Lower leg skin (tissue), 3 donors: ENCODE data around the gene MEOX1.

Experiments used
- POLR2A ChIP-seq, 2 donors: fragments of 450-650 bp; IDR thresholded peaks; one replicate each; pipeline ENCODE4 v1.6.1; 2016 to 2017; ENCODE audit warnings: antibody characterized with exemption in 2 of 2, mild to moderate bottlenecking in 1 of 2, moderate library complexity in 1 of 2
- TF ChIP-seq, protein P1 (sequence below), 3 donors: fragments of 450-650 bp; IDR thresholded peaks; one replicate each; pipeline ENCODE4 v1.5.1; 2016; ENCODE audit warnings: antibody characterized with exemption in 3 of 3, mild to moderate bottlenecking in 3 of 3, moderate library complexity in 2 of 3

DNA sequence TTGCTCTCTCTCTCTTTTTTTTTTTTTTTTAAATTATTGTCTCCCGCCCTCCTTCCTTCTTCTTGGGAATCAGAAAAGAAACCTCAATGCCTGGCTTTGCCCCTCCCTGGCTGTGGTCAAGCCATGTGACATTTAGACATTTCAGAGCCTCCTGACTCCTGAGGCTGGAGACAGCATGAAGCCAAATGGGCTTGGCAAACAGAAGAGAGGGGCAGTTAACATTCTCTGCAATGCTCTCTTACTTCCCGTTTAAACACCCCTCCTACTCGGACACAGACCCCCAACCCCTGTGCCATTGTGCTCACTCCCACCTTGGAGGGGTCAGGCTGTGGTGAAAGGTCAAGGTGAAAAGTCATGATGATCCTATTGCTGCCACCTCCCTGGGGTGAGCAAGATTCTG, 14.7 kb upstream of the MEOX1 start:
- TF ChIP-seq, protein P1, sequence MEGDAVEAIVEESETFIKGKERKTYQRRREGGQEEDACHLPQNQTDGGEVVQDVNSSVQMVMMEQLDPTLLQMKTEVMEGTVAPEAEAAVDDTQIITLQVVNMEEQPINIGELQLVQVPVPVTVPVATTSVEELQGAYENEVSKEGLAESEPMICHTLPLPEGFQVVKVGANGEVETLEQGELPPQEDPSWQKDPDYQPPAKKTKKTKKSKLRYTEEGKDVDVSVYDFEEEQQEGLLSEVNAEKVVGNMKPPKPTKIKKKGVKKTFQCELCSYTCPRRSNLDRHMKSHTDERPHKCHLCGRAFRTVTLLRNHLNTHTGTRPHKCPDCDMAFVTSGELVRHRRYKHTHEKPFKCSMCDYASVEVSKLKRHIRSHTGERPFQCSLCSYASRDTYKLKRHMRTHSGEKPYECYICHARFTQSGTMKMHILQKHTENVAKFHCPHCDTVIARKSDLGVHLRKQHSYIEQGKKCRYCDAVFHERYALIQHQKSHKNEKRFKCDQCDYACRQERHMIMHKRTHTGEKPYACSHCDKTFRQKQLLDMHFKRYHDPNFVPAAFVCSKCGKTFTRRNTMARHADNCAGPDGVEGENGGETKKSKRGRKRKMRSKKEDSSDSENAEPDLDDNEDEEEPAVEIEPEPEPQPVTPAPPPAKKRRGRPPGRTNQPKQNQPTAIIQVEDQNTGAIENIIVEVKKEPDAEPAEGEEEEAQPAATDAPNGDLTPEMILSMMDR (IDR thresholded peaks at IDR 0.05) = no peak
- TF ChIP-seq POLR2A (IDR thresholded peaks at IDR 0.05) = no peak
